Cerebellar nuclear complex (tissue), 1 donor: ENCODE data around the gene GPR25.
"Not testable (repeated sequence)": the region's sequence is repeated elsewhere in the genome, so short reads cannot be mapped to it uniquely, and the experiment has no call there.

ENCODE experiments used
- DNase-seq, 2 experiments: peaks; one replicate each; lab custom pipeline; 2025; lab: John Stamatoyannopoulos, UW

GPR25 gene

GRCh38 chr1:200911936-200912335 lies 39.2 kb downstream of the GPR25 start:
- not testable (repeated sequence) for DNase-seq

GRCh38 chr1:200912737-200913407 lies 40.1 kb downstream of the GPR25 start:
- no peak for DNase-seq

GRCh38 chr1:200916152-200916551 lies 43.4 kb downstream of the GPR25 start:
- DNase-seq, result no peak

GRCh38 chr1:200916681-200917080 lies 43.9 kb downstream of the GPR25 start:
- DNase-seq, result no peak

- DNase-seq, result no peak
These were observed 44.6 kb downstream of the GPR25 start for GRCh38 chr1:200917291-200917817.

- DNase-seq, result no peak
These were observed 45.2 kb downstream of the GPR25 start for GRCh38 chr1:200918006-200918405.

- DNase-seq, result no peak
These were observed 46.6 kb downstream of the GPR25 start for GRCh38 chr1:200919386-200919785.

GRCh38 chr1:200921571-200922110 lies 48.9 kb downstream of the GPR25 start:
- DNase-seq, result no peak

- no peak for DNase-seq
These were observed 49.6 kb downstream of the GPR25 start for GRCh38 chr1:200922406-200922805.

GRCh38 chr1:200923601-200924000 lies 50.8 kb downstream of the GPR25 start:
- no peak for DNase-seq
